Adrenal gland (tissue), 5 donors: Measurements from ENCODE around the gene KRTAP10-3.

ENCODE experiments used
- POLR2A ChIP-seq, 2 donors: fragments of 450-650 bp; IDR thresholded peaks; one replicate each; pipeline ENCODE4 v1.6.1; 2017; ENCODE audit warnings: antibody characterized with exemption in 2 of 2, mild to moderate bottlenecking in 2 of 2, moderate library complexity in 1 of 2
- TF ChIP-seq, protein P1 (sequence below), 6 experiments: fragments of 450-650 bp in 4 of 6; fragments of 200-600 bp in 2 of 6; sonication (generic) in 1 of 6; IDR thresholded peaks; 1 replicate in 5 of 6; 2 replicates in 1 of 6; pipeline versions ENCODE4 v1.5.1 to v1.8.0; 2016 to 2021; ENCODE audit warnings: antibody characterized with exemption in 6 of 6, mild to moderate bottlenecking in 2 of 6, moderate library complexity in 1 of 6
- donor health status: DM: no; HTN: no; CAD: no.

DNA sequence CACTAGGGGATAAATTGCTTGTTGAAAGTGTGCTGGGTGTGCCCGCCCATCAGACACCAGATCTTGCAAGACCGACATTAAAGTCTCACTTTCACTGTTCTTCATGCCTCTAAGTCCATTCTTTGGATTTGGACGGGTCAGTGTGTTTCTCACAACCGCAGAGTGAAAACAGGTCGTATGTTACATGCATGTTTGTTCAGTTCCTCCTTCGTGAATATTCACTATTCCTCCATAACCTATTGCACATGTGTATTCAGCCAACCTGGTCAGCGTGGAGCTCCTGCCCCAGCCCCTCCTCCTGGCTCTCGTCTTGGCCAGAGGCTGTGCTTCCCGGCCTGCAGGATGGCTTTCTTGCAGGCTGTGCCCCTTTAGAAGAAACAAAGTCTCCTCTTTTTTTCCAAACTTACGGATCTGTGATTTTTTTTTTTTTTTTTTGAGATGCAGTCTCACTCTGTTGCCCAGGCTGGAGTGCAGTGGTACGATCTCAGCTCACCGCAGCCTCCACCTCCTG is 35.9 kb upstream of the KRTAP10-3 start:
- TF ChIP-seq, protein P1, sequence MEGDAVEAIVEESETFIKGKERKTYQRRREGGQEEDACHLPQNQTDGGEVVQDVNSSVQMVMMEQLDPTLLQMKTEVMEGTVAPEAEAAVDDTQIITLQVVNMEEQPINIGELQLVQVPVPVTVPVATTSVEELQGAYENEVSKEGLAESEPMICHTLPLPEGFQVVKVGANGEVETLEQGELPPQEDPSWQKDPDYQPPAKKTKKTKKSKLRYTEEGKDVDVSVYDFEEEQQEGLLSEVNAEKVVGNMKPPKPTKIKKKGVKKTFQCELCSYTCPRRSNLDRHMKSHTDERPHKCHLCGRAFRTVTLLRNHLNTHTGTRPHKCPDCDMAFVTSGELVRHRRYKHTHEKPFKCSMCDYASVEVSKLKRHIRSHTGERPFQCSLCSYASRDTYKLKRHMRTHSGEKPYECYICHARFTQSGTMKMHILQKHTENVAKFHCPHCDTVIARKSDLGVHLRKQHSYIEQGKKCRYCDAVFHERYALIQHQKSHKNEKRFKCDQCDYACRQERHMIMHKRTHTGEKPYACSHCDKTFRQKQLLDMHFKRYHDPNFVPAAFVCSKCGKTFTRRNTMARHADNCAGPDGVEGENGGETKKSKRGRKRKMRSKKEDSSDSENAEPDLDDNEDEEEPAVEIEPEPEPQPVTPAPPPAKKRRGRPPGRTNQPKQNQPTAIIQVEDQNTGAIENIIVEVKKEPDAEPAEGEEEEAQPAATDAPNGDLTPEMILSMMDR (IDR thresholded peaks at IDR 0.05) = no peak
- TF ChIP-seq POLR2A (IDR thresholded peaks at IDR 0.05) = no peak
